OCI-LY7 (cell line): ENCODE measurements around the gene TTC28. TPM values are rescaled to one million over a fixed set of nuclear protein-coding genes. Genes with fewer than 3 reads are reported as not detected.

Experiments
- BruUV-seq: library from RNA; stranded (reverse); fragments of 400-500 nt; replicated peaks from 2 replicates; lab custom pipeline; 2021; lab: Mats Ljungman, UMichigan
- CTCF ChIA-PET: fragments of 300-600 bp; sonication (Branson Sonifier 250); formaldehyde crosslinking; loops from one replicate; lab custom pipeline; 2022; ENCODE audit warnings: antibody characterized with exemption; ENCODE audit not compliant: unreplicated experiment; lab: Charles Lee
- POLR2A ChIA-PET: fragments of 300-600 bp; sonication (Branson Sonifier 250); formaldehyde crosslinking; loops from one replicate; lab custom pipeline; 2022; ENCODE audit warnings: antibody characterized with exemption; lab: Charles Lee
- DNase-seq: peaks from one replicate; pipeline ENCODE4 v3.0.0-alpha.2; 2015; ENCODE audit warnings: low spot score
- H2AFZ ChIP-seq: fragments of 200-600 bp; sonication (generic), shearing (Covaris generic); 2 replicates; pipeline ENCODE4 v1.6.1; 2014; ENCODE audit warnings: mild to moderate bottlenecking, antibody characterized with exemption, low read length, moderate library complexity
- H3K27ac ChIP-seq: fragments of 200-600 bp; sonication (generic); 2 replicates; pipeline ENCODE4 v1.5.1; 2014; ENCODE audit warnings: mixed run types, low read depth, mild to moderate bottlenecking, moderate library complexity, low read length, inconsistent platforms; ENCODE audit not compliant: poor library complexity, severe bottlenecking
- H3K36me3 ChIP-seq: fragments of 200-600 bp; sonication (generic); 2 replicates; pipeline ENCODE4 v1.6.1; 2014; ENCODE audit warnings: mild to moderate bottlenecking, antibody characterized with exemption, low read length, moderate library complexity, mixed read lengths; ENCODE audit not compliant: insufficient read depth
- H3K4me1 ChIP-seq: fragments of 200-600 bp; sonication (generic); 2 replicates; pipeline ENCODE4 v1.5.1; 2014; ENCODE audit warnings: mild to moderate bottlenecking, low read length; ENCODE audit not compliant: insufficient read depth, poor library complexity, severe bottlenecking
- H3K4me2 ChIP-seq: fragments of 200-600 bp; sonication (generic); 2 replicates; pipeline ENCODE4 v1.6.1; 2014; ENCODE audit warnings: mild to moderate bottlenecking, low read length
- H3K4me3 ChIP-seq: fragments of 200-600 bp; sonication (generic); 2 replicates; pipeline ENCODE4 v1.5.1; 2014; ENCODE audit warnings: mild to moderate bottlenecking, low read depth, low read length; ENCODE audit not compliant: poor library complexity, severe bottlenecking
- H3K79me2 ChIP-seq: fragments of 200-600 bp; sonication (generic); 2 replicates; pipeline ENCODE4 v1.6.1; 2016; ENCODE audit warnings: low read depth, mild to moderate bottlenecking, low read length, moderate library complexity, mixed read lengths; ENCODE audit not compliant: insufficient read depth
- H3K9me2 ChIP-seq: fragments of 200-600 bp; sonication (generic); 2 replicates; pipeline ENCODE4 v1.6.1; 2016; ENCODE audit warnings: mild to moderate bottlenecking, low read length, mixed read lengths; ENCODE audit not compliant: insufficient read depth
- H3K9me3 ChIP-seq: fragments of 200-600 bp; sonication (generic); 2 replicates; pipeline ENCODE4 v1.6.1; 2014; ENCODE audit warnings: mild to moderate bottlenecking, mixed run types, low read length, mixed read lengths
- H4K20me1 ChIP-seq: fragments of 200-600 bp; sonication (generic); 2 replicates; pipeline ENCODE4 v1.6.1; 2014; ENCODE audit warnings: mild to moderate bottlenecking, antibody characterized with exemption, low read length, moderate library complexity, mixed read lengths; ENCODE audit not compliant: insufficient read depth
- EZH2phosphoT487 ChIP-seq: fragments of 200-600 bp; sonication (generic); IDR thresholded peaks from 2 replicates; pipeline ENCODE4 v1.6.1; 2018; ENCODE audit warnings: low read depth, borderline replicate concordance, mild to moderate bottlenecking, mixed run types, antibody characterized with exemption, low read length, moderate library complexity, mixed read lengths
- intact Hi-C: fragments of 100-400 bp; cut with micrococcal nuclease; formaldehyde crosslinking; loops from one replicate; pipeline ENCODE4 v1.10.0; 2022; ENCODE audit not compliant: unreplicated experiment
- total RNA-seq, 2 experiments: library from RNA; depleted of rRNA in 1 of 2; stranded (reverse); fragments of >200 nt in 1 of 2; shearing (Covaris generic) in 1 of 2; gene quantifications; 2 replicates each; pipeline ENCODE4 v1.2.3, GENCODE V29; 2014 to 2022
- TF ChIP-seq, protein P1 (sequence below): fragments of 200-600 bp; sonication (generic); conservative IDR thresholded peaks from 2 replicates; pipeline ENCODE4 v1.5.1; 2014; ENCODE audit warnings: mild to moderate bottlenecking, antibody characterized with exemption, low read length, moderate library complexity, mixed read lengths

TTC28 gene
- total RNA-seq, 2 experiments from 2014 or later: under 0.01 to 0.55 TPM

DNA sequence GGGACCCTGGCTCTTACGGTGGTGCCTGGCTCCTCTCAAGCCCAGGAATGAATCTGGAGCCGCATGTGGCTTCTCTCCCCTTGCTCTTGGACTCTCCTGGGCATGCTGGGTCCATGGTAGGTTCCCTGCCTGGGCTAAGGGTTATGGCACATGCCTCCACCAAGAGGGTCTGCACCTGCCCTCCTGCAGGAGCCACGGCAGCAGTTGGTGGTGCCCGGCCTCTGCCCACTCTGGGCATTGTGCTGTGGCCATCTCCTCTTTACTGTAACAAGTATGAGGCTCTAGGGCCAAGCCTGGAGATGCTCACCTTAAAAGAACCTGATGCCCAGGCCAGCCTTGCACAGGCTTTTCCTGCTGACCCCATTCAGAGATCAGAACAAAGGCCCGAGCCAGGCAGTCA is 656.6 kb downstream of the TTC28 start:
- Histone ChIP-seq H3K4me1 (no peaks in the 10 kb centered on the region), H3K4me3 (no peak overlapping the region), H3K4me2 (no peak overlapping the region), H2AFZ (no peak overlapping the region), H3K9me2 (no peaks in the 10 kb centered on the region), H3K27ac (no peak overlapping the region), H3K9me3 (no peaks in the 10 kb centered on the region), H3K36me3 (no peaks in the 10 kb centered on the region), H4K20me1 (no peaks in the 10 kb centered on the region), H3K79me2 (no peaks in the 10 kb centered on the region)
- intact Hi-C loops: loop anchor here (5.0 kb wide), 1 partner anchor 419 kb away; no protein-coding TSS in a partner anchor
- BruUV-seq: no TSS peak
- no peak for DNase-seq
- TF ChIP-seq, protein P1, sequence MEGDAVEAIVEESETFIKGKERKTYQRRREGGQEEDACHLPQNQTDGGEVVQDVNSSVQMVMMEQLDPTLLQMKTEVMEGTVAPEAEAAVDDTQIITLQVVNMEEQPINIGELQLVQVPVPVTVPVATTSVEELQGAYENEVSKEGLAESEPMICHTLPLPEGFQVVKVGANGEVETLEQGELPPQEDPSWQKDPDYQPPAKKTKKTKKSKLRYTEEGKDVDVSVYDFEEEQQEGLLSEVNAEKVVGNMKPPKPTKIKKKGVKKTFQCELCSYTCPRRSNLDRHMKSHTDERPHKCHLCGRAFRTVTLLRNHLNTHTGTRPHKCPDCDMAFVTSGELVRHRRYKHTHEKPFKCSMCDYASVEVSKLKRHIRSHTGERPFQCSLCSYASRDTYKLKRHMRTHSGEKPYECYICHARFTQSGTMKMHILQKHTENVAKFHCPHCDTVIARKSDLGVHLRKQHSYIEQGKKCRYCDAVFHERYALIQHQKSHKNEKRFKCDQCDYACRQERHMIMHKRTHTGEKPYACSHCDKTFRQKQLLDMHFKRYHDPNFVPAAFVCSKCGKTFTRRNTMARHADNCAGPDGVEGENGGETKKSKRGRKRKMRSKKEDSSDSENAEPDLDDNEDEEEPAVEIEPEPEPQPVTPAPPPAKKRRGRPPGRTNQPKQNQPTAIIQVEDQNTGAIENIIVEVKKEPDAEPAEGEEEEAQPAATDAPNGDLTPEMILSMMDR: no peak
- no peak for TF ChIP-seq EZH2phosphoT487
- POLR2A ChIA-PET: no interaction called here
- CTCF ChIA-PET: no interaction called here

DNA sequence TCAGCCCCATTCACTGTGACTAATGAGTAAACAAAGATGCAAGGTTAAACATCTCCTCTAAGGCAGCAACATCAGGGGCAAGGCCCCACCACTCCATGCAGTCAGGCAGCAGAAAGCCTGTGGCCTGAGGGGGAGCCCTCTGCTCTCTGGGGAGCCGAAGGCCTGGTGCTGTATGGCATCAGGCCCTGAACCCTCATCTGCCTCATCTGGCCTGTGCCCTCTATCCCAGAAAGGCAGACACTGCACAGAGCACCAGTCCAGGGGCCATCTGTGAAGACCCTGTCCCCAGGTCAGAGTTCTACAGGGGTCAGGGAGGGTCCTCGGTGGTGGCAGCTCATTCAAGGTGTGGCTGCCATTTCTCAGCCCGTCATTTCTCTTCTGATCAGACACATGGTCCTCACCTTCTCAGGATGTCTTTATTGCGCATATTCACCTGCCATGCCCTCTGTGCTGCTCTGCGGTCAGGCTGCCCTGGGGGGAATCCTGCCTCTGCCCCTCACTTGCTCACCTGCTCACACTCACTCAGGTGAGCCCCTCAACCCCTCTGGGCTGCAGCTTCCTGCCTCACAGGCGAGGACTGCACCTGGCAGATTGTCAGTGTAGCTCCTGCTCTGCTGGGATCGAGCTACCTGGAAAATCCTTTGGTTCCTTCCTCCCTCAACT is 657.5 kb downstream of the TTC28 start:
- DNase-seq: no peak

More for the DNA sequence above, 657.5 kb downstream of the TTC28 start:
- no peaks in the 10 kb centered on the region for H4K20me1 ChIP-seq
- H3K9me2 ChIP-seq: no peaks in the 10 kb centered on the region
- no TSS peak for BruUV-seq
- no peak overlapping the region for H2AFZ ChIP-seq
- no peak for TF ChIP-seq EZH2phosphoT487
- TF ChIP-seq, protein P1: no peak
- H3K36me3 ChIP-seq: no peaks in the 10 kb centered on the region
- no peaks in the 10 kb centered on the region for H3K79me2 ChIP-seq
- no peaks in the 10 kb centered on the region for H3K4me1 ChIP-seq
- ChIA-PET CTCF (no interaction called here), POLR2A (no interaction called here)
- no peak overlapping the region for H3K27ac ChIP-seq
- no peaks in the 10 kb centered on the region for H3K9me3 ChIP-seq
- H3K4me2 ChIP-seq: no peak overlapping the region
- H3K4me3 ChIP-seq: no peak overlapping the region
- intact Hi-C loops: loop anchor here (2.0 to 5.0 kb wide), 2 partner anchors 420 to 573 kb away; no protein-coding TSS in a partner anchor
